ENCODE data around the gene ATP5MC2.

- TF ChIP-seq, protein P1, sequence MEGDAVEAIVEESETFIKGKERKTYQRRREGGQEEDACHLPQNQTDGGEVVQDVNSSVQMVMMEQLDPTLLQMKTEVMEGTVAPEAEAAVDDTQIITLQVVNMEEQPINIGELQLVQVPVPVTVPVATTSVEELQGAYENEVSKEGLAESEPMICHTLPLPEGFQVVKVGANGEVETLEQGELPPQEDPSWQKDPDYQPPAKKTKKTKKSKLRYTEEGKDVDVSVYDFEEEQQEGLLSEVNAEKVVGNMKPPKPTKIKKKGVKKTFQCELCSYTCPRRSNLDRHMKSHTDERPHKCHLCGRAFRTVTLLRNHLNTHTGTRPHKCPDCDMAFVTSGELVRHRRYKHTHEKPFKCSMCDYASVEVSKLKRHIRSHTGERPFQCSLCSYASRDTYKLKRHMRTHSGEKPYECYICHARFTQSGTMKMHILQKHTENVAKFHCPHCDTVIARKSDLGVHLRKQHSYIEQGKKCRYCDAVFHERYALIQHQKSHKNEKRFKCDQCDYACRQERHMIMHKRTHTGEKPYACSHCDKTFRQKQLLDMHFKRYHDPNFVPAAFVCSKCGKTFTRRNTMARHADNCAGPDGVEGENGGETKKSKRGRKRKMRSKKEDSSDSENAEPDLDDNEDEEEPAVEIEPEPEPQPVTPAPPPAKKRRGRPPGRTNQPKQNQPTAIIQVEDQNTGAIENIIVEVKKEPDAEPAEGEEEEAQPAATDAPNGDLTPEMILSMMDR (IDR thresholded peaks at IDR 0.05; ENCODE audit: insufficient read depth, low read length), result no peak
- TF ChIP-seq REST (IDR thresholded peaks at IDR 0.05; ENCODE audit: insufficient replicate concordance, low read depth) (no peak), POLR2AphosphoS5 (IDR thresholded peaks at IDR 0.05; ENCODE audit: low read depth) (no peak), GABPA (IDR thresholded peaks at IDR 0.05; ENCODE audit: low read depth) (no peak)
Measured at GRCh38 chr12:53616950-53617349, 58.9 kb downstream of the ATP5MC2 start.
